NCI-H345 treated with DMSO at 0.1 percent for 48 hours (cell line): ENCODE measurements around the gene TAOK1.
"Not testable (repeated sequence)": the region's sequence is repeated elsewhere in the genome, so short reads cannot be mapped to it uniquely, and the experiment has no call there.

Experiments used
- DNase-seq: peaks from one replicate; lab custom pipeline; 2025; ENCODE audit not compliant: unreplicated experiment; lab: John Stamatoyannopoulos, UW

The TAOK1 gene

DNA sequence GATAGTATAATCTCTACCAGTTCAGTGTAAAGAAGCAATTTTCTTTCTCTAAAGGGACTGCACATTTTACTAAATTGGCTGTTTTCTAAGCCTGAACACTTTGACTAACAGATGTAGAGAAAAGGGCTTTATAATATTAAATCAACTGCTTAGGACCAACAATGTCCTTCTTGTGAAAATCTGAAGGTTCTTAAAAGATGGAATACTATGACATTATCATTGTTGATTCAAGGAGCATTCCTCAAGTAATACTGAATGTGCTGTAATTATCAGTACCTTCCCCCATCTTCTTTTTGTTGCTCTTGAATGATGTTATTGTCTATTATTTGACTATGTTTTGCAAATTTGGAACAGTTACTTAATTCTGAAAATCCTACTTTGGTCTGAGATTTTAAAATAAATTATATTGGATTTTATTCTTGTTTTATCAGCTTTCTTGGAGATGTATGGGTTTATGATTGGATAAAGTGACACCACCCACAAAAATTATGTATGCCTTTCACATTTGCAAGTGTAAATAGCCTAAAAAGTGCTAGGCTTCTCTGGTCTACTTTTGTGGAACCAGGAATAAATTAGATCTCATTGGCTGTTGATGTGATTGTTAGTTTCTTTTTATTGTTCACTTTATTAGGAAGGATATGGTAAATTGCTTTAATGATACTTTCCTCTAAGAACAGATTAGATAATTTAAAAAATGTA, 53.0 kb downstream of the TAOK1 start:
- DNase-seq, result no peak

DNA sequence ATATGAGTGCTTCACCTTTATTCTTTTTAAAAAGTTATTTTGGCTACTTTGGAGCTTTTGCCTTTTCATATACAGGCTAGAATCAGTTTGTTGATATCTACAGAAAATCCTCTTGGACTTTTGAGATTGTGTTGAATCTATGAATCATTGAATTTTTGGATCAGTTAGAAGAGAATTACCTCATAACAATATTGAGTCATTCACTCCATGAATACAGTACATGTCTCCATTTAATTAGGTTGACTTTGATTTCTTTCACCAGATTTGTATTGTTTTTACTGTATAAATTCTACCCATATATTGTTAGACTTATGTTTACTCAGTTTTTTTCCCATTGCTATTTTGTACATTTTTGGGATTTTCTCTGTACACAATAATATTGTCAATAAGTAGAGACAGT, 54.4 kb downstream of the TAOK1 start:
- DNase-seq, result no peak

DNA sequence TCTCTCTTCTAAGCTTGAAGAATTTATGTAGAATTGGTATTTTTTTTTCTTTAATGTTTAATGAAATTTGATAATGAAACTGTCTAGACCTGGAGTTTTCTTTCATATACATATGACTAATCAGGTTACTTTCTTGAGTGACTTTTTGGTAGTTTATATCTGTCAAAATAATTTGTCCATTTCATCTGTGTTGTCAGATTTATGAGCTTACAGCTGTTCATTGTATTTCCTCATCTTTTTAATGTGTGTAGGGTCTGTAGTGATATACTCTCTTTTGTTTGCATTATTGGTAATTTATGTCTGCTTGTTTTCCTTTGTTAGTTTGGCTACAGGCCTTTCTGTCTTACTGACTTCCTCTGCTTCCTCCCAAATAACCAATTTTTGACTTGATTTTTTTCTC, 55.7 kb downstream of the TAOK1 start:
- no peak for DNase-seq

DNA sequence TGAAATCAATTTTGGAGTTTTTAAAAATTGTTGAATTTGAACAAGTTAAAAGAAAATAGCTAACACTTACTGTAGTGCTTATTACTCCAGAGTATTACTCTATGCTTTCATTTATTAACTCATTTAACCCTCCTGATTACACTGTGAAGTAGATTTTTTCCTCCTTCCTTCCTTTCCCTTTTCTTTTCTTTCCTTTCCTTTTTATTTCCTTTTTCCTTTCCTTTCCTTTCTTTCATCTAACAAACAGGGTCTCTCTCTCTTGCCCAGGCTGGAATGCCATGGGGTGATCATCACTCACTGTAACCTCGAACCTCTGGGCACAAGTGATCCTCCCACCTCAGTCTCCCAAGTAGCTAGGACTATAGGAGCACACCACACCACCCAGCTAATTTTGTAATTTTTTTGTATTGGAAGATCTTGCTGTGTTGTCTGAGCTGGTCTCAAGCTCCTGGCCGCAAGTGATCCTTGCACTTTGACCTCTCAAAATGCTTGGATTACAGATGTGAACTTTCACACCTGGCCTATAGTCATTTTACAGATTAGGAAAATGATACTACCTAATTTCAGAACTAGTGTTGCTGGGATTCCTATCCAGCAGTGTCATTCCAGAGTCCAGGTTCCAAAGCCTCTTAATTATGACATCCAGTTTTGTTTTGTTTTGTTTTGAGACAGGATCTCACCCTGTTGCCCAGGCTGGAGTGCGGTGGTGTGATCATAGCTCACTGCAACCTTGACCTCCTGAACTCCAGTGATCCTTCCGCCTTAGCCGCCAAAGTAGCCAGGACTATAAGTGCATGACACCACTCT, 59.9 kb downstream of the TAOK1 start:
- DNase-seq, result no peak

DNA sequence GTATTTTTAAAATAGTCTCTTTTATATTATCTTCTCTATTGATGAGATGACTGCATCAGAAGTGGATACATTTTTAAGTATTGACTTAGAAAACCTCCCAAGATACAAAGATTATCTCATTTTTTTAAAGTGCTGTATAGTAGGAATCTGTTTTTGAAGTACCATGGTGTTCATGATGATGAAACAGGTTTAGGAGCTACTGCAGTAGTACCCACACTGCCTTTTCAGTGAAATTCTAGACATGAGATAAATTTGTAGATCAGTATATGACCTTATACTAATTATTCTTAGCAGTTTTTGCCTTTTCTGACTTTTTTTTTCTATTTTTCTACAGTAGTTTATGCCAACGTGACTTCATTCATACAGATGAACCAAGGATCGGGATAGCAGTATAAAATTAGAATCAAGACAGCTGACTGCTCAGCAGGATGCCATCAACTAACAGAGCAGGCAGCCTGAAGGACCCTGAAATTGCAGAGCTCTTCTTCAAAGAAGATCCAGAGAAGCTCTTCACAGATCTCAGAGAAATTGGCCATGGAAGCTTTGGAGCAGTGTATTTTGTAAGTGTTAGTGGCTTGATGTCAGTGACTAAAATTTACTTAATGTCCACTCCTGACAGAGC, 61.1 kb downstream of the TAOK1 start:
- no peak for DNase-seq

DNA sequence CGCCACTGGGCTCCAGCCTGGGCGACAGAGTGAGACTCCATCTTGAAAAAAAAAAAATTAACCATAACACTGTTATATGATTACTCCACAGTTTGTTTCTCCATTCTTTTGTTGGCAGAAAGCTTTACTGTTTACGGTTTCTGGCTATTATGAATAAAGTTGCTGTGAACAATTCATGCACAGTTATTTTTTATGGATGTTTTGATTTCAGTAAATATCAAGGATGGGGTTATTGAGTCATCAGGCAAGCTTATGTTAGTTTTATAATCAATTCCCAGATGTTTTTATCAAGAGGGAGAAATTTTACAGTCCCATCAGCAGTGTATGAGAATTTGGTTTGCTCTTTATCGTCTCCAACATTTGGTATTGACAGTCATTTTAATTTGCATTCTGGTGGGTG, 67.9 kb downstream of the TAOK1 start:
- no peak for DNase-seq

DNA sequence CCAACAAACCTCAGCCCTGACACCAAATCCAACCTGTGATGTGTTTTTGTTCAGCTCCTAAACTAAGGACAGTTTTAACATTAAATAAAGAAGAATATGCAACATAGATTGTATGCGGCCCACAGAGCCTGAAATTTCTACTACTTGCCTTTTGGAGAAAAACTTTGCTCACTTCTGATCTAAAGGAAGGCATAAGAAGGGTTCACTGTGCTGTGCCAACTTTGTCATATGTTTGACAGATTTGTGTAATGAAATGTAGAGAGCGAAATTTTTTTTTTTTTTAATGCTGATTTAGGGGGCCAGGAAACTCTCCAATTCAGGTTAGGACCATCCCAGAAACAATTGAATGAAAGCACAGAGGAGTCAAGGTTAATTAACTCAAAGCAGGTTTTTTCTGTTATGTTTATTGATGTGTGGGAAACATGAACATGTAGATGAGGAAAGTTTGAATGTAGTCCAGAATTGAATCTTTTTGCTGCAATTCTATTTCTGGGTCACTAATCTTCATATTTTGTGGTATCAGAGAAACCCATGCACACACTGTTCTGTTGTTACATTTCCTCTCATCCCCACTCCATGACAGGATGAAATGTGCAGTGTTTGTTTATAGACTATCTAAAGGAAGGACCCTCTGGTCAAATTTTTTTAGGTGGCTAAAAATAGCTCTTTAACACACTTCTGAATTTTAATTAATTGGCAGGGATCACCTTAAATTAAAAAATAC, 71.5 kb downstream of the TAOK1 start:
- no peak for DNase-seq

DNA sequence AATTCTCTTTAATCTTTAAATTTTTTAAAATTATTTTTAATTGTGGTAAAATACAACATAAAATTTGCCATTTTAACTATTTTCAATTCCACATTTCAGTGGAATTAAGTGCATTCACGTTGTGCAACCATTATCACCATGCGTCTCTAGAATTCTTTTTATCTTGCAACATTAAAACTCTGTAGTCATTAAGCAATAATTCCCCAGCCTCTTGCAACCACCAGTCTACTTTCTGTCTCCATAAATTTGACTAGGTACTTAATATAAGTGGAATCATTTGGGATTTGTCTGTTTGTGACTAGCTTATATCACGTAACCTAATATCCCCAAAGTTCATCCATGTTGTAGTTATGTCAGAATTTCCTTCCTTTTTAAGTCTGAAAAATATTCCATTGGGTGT, 79.1 kb downstream of the TAOK1 start:
- no peak for DNase-seq

DNA sequence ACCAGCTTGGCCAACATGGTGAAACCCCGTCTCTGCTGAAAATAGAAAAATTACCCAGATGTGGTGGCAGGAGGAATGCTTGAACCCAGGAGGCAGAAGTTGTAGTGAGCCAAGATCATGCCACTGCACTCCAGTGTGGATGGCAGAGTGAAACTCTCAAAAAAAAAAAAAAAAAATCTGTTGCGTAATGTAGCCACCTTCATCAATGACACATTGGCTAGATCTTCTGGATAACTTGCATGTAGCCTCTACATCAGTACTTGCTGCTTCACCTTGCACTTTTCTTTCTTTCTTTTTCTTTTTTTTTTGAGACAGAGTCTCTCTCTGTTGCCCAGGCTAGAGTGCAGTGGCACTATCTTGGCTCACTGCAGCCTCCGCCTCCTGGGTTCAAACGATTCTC, 83.3 kb downstream of the TAOK1 start:
- not testable (repeated sequence) for DNase-seq

DNA sequence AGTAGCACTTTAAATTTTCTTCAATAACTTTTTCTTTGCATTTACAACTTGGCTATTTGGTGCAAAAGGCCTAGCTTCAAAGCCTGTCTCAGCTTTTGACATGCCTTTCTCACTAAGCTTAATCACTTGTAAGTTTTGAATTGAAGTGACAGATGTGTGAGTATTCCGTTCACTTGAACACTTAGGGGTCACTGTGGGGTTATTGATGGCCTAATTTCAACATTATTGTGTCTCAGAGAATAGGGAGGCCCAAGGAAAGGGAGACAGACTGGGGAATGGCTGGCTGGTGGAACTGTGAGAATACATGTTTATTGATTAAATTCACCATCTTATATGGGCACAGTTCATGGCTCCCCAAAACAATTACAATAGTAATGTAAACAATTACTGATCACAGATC, 84.1 kb downstream of the TAOK1 start:
- DNase-seq, result no peak

DNA sequence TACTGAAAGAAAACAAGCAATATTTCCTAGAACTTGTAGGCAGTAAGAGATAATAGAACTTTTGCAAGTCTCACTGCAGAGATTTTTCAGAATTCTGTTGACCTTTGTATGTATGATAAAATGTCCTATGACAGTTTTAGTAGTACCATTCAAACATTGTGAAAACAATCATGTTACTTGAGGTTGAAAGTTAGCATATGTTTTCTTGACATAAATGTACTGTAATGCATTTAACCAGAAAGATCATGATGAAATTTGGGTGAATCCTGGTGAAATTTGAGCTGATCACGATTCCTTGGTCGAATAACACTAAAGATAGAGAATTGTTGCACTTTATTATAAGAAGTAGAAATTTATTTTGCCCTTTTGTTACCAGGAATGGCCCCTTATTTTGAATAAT, 85.7 kb downstream of the TAOK1 start:
- no peak for DNase-seq

DNA sequence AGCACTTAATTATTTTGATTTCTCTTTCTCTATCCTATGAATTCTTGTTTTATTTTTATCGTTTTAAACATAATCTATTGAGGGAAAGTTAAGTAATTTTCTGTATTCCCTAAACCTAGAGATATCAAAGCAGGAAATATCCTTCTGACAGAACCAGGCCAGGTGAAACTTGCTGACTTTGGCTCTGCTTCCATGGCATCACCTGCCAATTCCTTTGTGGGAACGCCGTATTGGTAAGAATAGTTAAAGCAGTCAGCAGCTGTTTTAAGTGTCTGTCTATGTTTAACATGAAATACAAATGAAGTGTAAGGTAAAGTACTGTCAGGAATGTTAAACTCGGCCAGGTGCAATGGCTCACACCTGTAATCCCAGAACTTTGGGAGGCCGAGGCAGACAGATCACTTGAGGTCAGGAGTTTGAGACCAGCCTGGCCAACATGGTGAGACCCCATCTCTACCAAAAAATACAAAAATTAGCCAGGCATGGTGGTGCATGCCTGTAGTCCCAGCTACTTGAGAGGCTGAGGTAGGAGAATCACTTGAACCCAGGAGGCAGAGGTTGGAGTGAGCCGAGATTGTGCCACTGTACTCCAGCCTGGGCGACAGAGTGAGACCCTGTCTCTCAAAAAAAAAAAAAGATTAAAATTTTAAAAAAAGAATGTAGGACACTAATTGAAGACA, 90.2 kb downstream of the TAOK1 start:
- not testable (repeated sequence) for DNase-seq

DNA sequence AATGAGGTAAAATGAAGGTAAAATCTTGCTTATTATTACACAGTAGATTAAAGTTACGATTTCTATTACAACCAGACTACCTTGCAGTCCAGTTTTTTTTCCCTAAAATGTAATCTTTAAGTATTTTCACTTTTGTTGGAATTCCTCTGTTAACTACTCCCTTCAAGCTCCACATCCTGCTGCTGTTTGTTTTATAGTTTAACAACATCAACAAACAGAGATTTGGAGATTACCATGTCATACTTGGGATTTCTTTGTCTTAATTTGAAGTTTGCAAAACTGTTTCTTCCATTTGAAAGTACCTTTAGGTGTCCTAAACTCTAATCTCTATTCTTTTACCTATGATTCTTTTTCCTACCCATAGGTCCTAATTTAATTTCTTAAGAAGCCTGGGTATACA, 93.3 kb downstream of the TAOK1 start:
- DNase-seq, result no peak

DNA sequence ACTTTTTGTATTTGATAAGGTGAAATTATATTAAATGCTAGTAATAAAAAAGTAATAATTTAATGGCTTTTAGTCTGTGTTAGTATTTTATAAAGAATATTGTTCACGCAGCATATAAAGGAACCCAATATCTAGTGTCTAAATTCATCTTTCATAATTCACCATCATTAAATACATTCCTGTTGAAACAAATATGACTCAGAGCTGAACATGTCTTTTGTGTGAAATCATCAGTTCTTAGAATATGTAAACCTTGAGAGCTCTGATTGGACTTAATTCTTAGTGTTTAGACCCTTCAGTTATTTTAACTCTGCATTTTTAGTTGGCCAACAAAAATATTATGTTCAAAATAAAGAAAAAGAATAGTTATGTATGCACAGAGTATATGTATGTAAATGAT, 104.8 kb downstream of the TAOK1 start:
- no peak for DNase-seq

DNA sequence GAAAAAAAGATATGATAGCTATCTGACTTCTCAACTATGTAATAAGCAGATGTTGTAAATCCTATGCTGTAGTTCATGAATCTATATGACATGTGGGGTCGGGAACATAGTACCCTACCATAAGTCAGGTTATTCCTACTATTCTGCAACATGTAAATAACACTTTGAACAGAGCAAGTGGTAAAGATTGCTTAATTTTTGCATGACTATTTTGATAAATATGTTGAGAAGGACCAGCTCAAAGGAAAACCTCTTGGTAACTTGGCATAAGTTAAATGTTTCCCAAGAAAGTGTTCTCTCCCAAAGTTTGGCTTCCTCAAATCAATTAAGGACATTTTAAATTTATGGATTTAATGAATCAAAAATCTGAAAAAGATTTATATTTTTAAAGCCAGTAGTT, 114.5 kb downstream of the TAOK1 start:
- no peak for DNase-seq

DNA sequence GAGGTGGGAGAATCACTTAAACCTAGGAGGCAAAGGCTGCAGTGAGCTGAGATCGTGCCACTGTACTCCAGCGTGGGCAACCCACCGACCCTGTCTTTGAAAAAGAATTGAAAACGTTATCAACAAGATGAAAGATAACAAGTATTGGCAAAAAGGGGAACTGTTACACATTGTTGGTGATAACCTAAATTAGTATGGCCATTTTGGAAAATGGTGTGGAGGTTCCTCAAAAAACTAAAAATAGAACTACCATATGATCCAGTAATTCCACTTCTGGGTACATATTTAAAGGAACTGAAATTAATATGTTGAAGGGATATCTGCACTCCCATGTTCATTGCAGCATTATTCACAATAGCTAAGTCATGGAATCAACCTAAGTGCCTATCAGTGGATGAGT, 115.7 kb downstream of the TAOK1 start:
- no peak for DNase-seq

DNA sequence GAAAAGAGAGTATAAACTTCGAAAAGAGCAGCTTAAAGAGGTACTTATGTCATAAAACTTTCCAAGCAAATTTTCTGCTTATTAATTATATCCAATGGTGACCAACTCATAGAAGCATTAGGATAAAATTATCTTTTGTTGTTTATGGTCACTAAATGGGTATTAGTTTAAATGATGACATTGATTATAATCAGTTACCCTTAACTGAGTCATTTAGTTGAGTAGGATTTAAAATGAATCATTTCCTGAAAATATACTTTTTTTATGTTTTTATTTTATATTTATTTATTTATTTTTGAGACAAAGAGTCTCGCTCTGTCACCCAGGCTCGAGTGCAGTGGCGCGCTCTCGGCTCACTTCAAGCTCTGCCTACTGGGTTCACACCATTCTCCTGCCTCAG, 120.8 kb downstream of the TAOK1 start:
- no peak for DNase-seq

DNA sequence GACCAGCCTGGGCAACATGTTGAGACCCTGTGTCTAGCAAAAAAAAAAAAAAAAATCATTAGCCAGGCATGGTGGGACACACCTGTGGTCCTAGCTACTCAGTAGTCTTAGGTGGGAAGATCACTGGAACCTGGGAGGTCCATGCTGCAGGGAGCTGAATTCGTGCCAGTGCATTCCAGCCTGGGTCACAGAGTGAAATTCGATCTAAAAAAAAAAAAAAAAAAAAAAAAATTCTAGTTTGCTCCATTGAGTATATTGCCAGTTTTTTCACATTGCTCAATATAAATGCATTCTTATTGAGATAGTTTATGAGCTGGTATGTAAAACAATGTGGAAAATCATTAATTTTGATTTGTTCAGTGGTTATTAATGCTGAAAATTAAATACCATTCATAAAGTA, 124.6 kb downstream of the TAOK1 start:
- no peak for DNase-seq

DNA sequence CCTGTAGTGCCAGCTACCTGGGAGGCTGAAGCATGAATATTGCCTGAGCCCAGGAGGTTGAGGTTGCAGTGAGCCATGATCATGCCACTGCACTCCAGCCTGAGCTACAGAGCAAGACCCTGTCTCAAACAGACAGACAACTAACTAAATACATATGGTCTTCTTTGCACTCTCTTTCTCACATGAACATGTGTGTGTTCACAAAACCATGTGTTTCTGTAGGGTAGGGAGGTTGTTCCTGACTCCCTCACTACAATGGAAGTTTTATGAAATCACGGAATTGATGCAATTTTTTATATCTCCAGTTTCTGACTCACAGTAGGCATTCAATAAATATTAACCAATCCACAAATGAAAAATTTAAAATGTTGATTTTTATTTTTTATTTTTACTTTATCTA, 128.2 kb downstream of the TAOK1 start:
- DNase-seq, result no peak

DNA sequence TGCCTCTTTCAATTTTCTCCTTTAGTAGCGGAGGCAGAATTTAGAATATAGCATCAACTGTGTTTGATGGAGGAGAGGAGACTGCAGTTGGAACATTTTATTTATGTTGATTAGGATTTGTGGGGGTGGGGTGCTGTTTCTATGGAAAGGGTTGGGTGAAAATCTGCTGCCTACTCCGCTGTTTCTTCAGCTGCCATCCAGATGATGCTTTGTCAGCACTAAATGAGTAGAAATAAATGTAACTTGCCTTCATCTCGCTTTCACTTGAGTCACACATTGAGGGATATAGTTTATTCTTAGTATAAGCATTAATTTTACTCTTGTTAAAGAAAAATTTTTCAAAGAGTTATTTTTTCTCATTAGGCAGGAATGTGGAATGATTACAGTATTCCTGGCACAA, 134.5 kb downstream of the TAOK1 start:
- DNase-seq, result no peak

DNA sequence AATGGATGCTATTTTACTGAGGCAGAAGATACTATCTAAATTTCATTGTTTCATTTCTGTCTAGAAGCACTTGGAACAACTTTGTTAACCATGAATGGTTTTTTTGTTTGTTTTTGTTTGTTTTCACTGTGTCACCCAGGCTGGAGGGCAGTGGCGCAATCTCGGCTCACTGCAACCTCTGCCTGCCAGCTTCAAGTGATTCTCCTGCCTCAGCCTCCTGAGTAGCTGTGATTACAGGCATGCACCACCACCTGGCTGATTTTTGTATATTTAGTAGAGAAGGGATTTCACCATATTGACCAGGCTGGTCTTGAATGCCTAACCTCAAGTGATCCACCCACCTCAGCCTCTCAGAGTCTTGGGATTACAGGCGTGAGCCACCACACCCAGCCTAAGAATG, 136.2 kb downstream of the TAOK1 start:
- DNase-seq, result no peak
